Coronary artery (tissue), 2 donors: ENCODE results near the gene STRADA.

Experiments
- DNase-seq: peaks from one replicate; pipeline ENCODE4 v3.0.0-alpha.2; 2017; ENCODE audit warnings: low spot score
- H3K27ac ChIP-seq, 2 donors: fragments of 200-600 bp; sonication (generic); one replicate each; pipeline ENCODE4 v1.5.1; 2016 to 2019
- H3K4me3 ChIP-seq: fragments of 200-600 bp; sonication (generic); 2 replicates; pipeline ENCODE4 v1.5.1; 2016; ENCODE audit warnings: mild to moderate bottlenecking, moderate library complexity
- TF ChIP-seq, protein P1 (sequence below): fragments of 200-600 bp; sonication (generic); IDR thresholded peaks from one replicate; pipeline ENCODE4 v1.5.1; 2019; ENCODE audit warnings: antibody characterized with exemption

STRADA gene

GRCh38 chr17:63698381-63698885, 43.2 kb downstream of the STRADA start:
- peak; percentile 74 for DNase-seq
- Histone ChIP-seq H3K27ac (peak overlapping the region in 1 of 2 donors; percentile 62), H3K4me3 (peak overlapping the region; percentile 76)
- TF ChIP-seq, protein P1, sequence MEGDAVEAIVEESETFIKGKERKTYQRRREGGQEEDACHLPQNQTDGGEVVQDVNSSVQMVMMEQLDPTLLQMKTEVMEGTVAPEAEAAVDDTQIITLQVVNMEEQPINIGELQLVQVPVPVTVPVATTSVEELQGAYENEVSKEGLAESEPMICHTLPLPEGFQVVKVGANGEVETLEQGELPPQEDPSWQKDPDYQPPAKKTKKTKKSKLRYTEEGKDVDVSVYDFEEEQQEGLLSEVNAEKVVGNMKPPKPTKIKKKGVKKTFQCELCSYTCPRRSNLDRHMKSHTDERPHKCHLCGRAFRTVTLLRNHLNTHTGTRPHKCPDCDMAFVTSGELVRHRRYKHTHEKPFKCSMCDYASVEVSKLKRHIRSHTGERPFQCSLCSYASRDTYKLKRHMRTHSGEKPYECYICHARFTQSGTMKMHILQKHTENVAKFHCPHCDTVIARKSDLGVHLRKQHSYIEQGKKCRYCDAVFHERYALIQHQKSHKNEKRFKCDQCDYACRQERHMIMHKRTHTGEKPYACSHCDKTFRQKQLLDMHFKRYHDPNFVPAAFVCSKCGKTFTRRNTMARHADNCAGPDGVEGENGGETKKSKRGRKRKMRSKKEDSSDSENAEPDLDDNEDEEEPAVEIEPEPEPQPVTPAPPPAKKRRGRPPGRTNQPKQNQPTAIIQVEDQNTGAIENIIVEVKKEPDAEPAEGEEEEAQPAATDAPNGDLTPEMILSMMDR: no peak

DNA sequence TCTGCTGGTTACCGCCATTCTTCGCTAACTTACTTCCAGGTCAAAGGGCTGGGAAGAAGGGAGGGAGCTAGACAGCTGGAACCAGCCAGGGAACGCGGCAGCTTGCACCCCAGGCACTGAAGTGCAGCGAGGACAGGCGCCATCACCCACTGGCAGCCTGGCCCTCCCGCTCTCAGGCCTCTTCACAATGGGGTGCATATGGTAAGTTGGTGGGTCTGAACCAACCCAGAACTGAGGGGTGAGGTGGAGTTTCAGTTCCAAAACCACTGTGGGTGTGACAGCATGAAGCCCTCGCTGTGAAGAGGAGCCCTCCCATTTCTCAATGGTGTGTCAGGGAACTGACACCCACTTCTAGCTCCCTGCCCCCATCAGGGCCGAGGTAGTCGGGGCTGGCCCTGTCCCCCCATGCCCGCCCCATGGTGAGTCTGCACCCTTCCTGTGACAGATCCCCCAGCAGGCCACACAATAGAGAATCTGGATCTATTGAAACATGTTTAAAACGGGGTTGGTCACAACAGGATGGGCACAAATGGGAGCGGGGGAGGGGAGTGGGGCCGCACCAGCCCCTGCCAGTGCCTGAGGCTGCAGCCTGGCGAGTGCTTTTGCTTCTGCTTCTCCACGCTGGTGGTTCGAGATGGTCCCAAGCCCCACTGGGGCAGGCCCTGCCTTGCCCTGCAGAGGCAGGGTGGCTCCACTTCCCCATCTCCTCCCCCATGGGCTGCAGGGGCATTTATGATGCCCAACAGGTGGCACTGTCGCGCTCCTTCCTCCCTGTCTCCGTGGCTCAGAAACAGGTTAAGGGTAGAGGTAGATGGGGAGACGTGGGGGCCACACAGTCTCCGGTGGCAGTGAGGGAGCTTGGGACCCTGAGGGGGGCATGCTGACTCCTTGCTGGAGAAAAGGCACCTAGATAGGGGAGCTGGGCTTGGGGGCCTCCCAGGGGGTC, 44.0 kb downstream of the STRADA start:
- Histone ChIP-seq H3K27ac (peak overlapping the region in 1 of 2 donors; percentile 62), H3K4me3 (no peak overlapping the region)
- TF ChIP-seq, protein P1: no peak
- DNase-seq: no peak

GRCh38 chr17:63696381-63696961, 45.1 kb downstream of the STRADA start:
- no peak overlapping the region for H3K4me3 ChIP-seq
- H3K27ac ChIP-seq: peak overlapping the region in 1 of 2 donors; percentile 62
- no peak for DNase-seq
- TF ChIP-seq, protein P1: no peak

GRCh38 chr17:63695889-63696288, 45.7 kb downstream of the STRADA start:
- H3K27ac ChIP-seq: no peak overlapping the region
- DNase-seq: no peak
- H3K4me3 ChIP-seq: no peak overlapping the region
- TF ChIP-seq, protein P1: no peak

- no peak for DNase-seq
- Histone ChIP-seq H3K27ac (no peak overlapping the region), H3K4me3 (no peak overlapping the region)
- TF ChIP-seq, protein P1: no peak
Observed at GRCh38 chr17:63694950-63695773, 46.4 kb downstream of the STRADA start.

- Histone ChIP-seq H3K27ac (no peak overlapping the region), H3K4me3 (no peak overlapping the region)
- DNase-seq: no peak
- TF ChIP-seq, protein P1: no peak
Observed at GRCh38 chr17:63694229-63694949, 47.2 kb downstream of the STRADA start.
